Peyer's patch (tissue), 4 donors: ENCODE data around the gene SMYD3. TPM values are rescaled to one million over a fixed set of nuclear protein-coding genes. Genes with fewer than 3 reads are reported as not detected.

Source experiments
- DNase-seq, 3 donors: peaks; one replicate each; pipeline ENCODE4 v3.0.0-alpha.2; 2017 to 2019
- H3K27ac ChIP-seq, 4 donors: fragments of 200-600 bp; sonication (generic); one replicate each; pipeline ENCODE4 v1.5.1; 2016 to 2019
- H3K27me3 ChIP-seq, 2 donors: fragments of 200-600 bp; sonication (generic); one replicate each; pipeline ENCODE4 v1.5.1; 2019
- H3K36me3 ChIP-seq, 3 donors: fragments of 200-600 bp; sonication (generic); one replicate each; pipeline ENCODE4 v1.5.1; 2016 to 2019
- H3K4me1 ChIP-seq, 4 donors: fragments of 200-600 bp; sonication (generic); one replicate each; pipeline ENCODE4 v1.5.1; 2016 to 2019
- H3K4me3 ChIP-seq, 4 donors: fragments of 200-600 bp; sonication (generic); 1 replicate in 3 of 4; 2 replicates in 1 of 4; pipeline ENCODE4 v1.5.1; 2016 to 2019; ENCODE audit warnings: mild to moderate bottlenecking in 1 of 4
- H3K9me3 ChIP-seq, 4 donors: fragments of 200-600 bp; sonication (generic); one replicate each; pipeline ENCODE4 v1.5.1; 2016 to 2019; ENCODE audit warnings: mild to moderate bottlenecking in 1 of 4
- CTCF ChIP-seq, 6 experiments: fragments of 450-650 bp in 4 of 6; fragments of 200-600 bp in 2 of 6; sonication (generic) in 1 of 6; IDR thresholded peaks; one replicate each; pipeline ENCODE4 v1.5.1; 2017 to 2019; ENCODE audit warnings: antibody characterized with exemption in 6 of 6, mild to moderate bottlenecking in 3 of 6, moderate library complexity in 1 of 6
- POLR2A ChIP-seq, 2 donors: fragments of 450-650 bp; IDR thresholded peaks; one replicate each; pipeline ENCODE4 v1.5.1; 2017; ENCODE audit warnings: antibody characterized with exemption in 2 of 2, mild to moderate bottlenecking in 2 of 2, moderate library complexity in 2 of 2
- total RNA-seq, 4 donors: library from RNA; depleted of rRNA; stranded (reverse); fragments of >200 nt; gene quantifications; one replicate each; pipeline ENCODE4 v1.1.0, GENCODE V29; 2016

The SMYD3 gene
- total RNA-seq, result 10 to 100 TPM; 19.8 to 55.3 (median 26.9) TPM

GRCh38 chr1:246506674-246507481, at the start of gene SMYD3:
SMYD3 (minus strand) TSS chr1:246507279.
- no peaks in the 10 kb centered on the region for H3K27me3 ChIP-seq
- peak within 1 kb of the TSS; percentile 57 to 84 (median 63) for H3K27ac ChIP-seq

GRCh38 chr1:246554201-246554600, 47.1 kb upstream of the SMYD3 start:
- DNase-seq, result no peak
- Histone ChIP-seq H3K36me3 (peaks cover 0 to 59% (median 0%) of the 10 kb centered on the region in 3 donors), H3K27ac (no peak overlapping the region), H3K4me1 (no peaks in the 10 kb centered on the region), H3K4me3 (no peak overlapping the region), H3K27me3 (no peaks in the 10 kb centered on the region), H3K9me3 (no peaks in the 10 kb centered on the region)
- no peak for TF ChIP-seq POLR2A (IDR thresholded peaks at IDR 0.05)
- TF ChIP-seq CTCF (IDR thresholded peaks at IDR 0.05), result no peak

More at GRCh38 chr1:246506674-246507481, at the start of gene SMYD3:
- Histone ChIP-seq H3K4me3 (peak within 1 kb of the TSS; percentile 82 to 96 (median 95)), H3K9me3 (no peaks in the 10 kb centered on the region), H3K36me3 (no peaks in the 10 kb centered on the region), H3K4me1 (peaks cover 0 to 10% (median 2%) of the 10 kb centered on the region in 4 donors)
- TF ChIP-seq POLR2A (IDR thresholded peaks at IDR 0.05) (peak; percentile 16 to 40), CTCF (IDR thresholded peaks at IDR 0.05) (peak in 2 of 6 experiments; percentile 12 to 14)
- peak; percentile 63 to 87 (median 85) for DNase-seq

GRCh38 chr1:246552110-246552509, 45.0 kb upstream of the SMYD3 start:
- peaks cover 0 to 74% (median 0%) of the 10 kb centered on the region in 3 donors for H3K36me3 ChIP-seq
- no peaks in the 10 kb centered on the region for H3K27me3 ChIP-seq
- no peak for DNase-seq
- no peaks in the 10 kb centered on the region for H3K4me1 ChIP-seq
- no peak overlapping the region for H3K4me3 ChIP-seq
- H3K9me3 ChIP-seq, result no peaks in the 10 kb centered on the region
- no peak overlapping the region for H3K27ac ChIP-seq
- TF ChIP-seq POLR2A (IDR thresholded peaks at IDR 0.05) (no peak), CTCF (IDR thresholded peaks at IDR 0.05) (no peak)

- no peaks in the 10 kb centered on the region for H3K27me3 ChIP-seq
- no peaks in the 10 kb centered on the region for H3K4me1 ChIP-seq
- H3K4me3 ChIP-seq, result no peak overlapping the region
- TF ChIP-seq CTCF (IDR thresholded peaks at IDR 0.05) (no peak), POLR2A (IDR thresholded peaks at IDR 0.05) (no peak)
- peaks cover 0 to 62% (median 0%) of the 10 kb centered on the region in 3 donors for H3K36me3 ChIP-seq
- no peak for DNase-seq
- H3K27ac ChIP-seq, result no peak overlapping the region
- H3K9me3 ChIP-seq, result no peaks in the 10 kb centered on the region
Measured at GRCh38 chr1:246550402-246550801, 43.3 kb upstream of the SMYD3 start.

DNA sequence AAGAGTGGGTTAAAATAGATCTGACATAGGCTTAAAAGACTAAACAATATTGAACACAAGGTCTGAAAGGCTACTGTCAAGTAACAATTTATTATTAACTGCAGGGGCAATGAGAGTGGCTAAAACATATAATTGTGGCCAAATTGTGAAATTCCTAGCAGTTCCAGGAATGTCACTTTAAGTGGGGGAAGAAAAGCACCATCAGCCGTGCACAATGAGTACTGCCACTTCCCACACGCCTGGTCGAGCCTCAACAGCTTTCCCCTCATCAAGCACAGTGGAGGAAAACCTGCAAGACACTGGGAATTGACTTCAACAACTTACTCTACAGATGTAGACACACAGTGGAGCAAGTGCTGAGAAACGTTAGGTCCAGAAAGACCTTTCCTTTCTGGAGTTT, 42.6 kb upstream of the SMYD3 start:
- H3K9me3 ChIP-seq, result no peaks in the 10 kb centered on the region
- no peak for DNase-seq
- H3K4me1 ChIP-seq, result no peaks in the 10 kb centered on the region
- H3K4me3 ChIP-seq, result no peak overlapping the region
- H3K27ac ChIP-seq, result no peak overlapping the region
- H3K27me3 ChIP-seq, result no peaks in the 10 kb centered on the region
- no peak for TF ChIP-seq CTCF (IDR thresholded peaks at IDR 0.05)
- TF ChIP-seq POLR2A (IDR thresholded peaks at IDR 0.05), result no peak
- H3K36me3 ChIP-seq, result peaks cover 0 to 62% (median 0%) of the 10 kb centered on the region in 3 donors
